Activated naive CD4-positive, alpha-beta T cell treated with anti-CD3 and anti-CD28 coated beads, Interleukin-2, amount 50 U/mL, for 72 hours (primary cell): ENCODE results near the gene SLC66A3. TPM values are rescaled to one million over a fixed set of nuclear protein-coding genes. Genes with fewer than 3 reads are reported as not detected.

Experiments used
- ATAC-seq, 2 donors: fragments of 150-1000 bp; cut with Tn5 transposase; 2 replicates each; pipeline ENCODE4 v1.10.0; 2021; ENCODE audit warnings: mild to moderate bottlenecking in 2 of 2, moderate library complexity in 2 of 2
- DNase-seq, 2 donors: peaks; one replicate each; pipeline ENCODE4 v3.0.0; 2021 to 2022; ENCODE audit warnings: low spot score in 2 of 2
- H3K27ac Mint-ChIP-seq, 2 donors: one replicate each; pipeline ENCODE4 v1.8.0; 2022; ENCODE audit warnings: mild to moderate bottlenecking in 2 of 2, mixed read lengths in 2 of 2
- H3K36me3 Mint-ChIP-seq, 2 donors: one replicate each; pipeline ENCODE4 v1.8.0; 2022; ENCODE audit warnings: mixed read lengths in 2 of 2
- H3K9me3 Mint-ChIP-seq, 2 donors: one replicate each; pipeline ENCODE4 v1.8.0; 2022; ENCODE audit warnings: mixed read lengths in 2 of 2
- total RNA-seq, 2 donors: library from RNA; stranded (reverse); gene quantifications; one replicate each; pipeline ENCODE4 v1.2.3, GENCODE V29; 2022

The SLC66A3 gene
- total RNA-seq, 2 donors from 2014 or later, result 6.9 to 12.3 TPM

DNA sequence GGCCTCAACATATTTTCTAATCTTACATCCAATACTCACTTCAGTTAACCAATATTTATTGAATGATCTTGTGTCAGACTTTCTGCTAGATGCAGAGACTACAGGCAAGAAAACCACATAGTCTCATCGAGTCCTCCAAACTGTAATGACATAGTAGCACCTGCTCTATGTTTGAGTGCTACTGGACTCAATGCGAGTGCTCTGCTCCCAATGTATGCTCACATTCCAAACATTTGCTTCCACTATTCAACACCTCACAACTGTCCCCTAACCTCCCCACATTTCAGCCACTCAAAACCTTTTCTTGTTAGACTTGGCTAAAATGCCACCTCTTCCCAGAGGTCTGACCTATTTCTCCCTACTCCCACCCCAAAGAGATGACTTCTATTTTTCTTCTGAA lies 65.2 kb downstream of the SLC66A3 start:
- H3K36me3 Mint-ChIP-seq, result peaks cover 0 to 14% of the 10 kb centered on the region in 2 donors
- H3K9me3 Mint-ChIP-seq, result no peaks in the 10 kb centered on the region
- DNase-seq (no peak), ATAC-seq (no peak)
- no peak overlapping the region for H3K27ac Mint-ChIP-seq

DNA sequence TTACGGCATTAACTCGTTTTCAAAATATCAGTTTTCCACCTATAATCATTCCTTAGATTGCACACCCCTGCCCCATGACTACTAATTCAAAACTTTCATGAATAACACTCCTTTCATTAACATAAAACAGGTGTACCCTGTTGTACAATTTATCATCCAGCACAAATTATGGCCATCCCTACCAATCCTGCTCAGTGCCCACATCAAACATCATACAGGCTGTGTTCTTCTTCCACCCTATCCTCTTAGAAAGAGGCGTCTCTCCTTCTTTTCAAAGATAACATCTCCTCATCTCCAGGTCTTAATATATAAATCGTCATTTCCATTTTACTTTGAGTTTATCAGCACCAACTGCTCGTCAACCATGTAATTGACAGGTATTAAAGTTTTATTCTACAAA lies 67.6 kb downstream of the SLC66A3 start:
- ATAC-seq (no peak), DNase-seq (no peak)
- no peak overlapping the region for H3K27ac Mint-ChIP-seq
- H3K36me3 Mint-ChIP-seq, result peaks cover 0 to 6% of the 10 kb centered on the region in 2 donors
- H3K9me3 Mint-ChIP-seq, result no peaks in the 10 kb centered on the region

DNA sequence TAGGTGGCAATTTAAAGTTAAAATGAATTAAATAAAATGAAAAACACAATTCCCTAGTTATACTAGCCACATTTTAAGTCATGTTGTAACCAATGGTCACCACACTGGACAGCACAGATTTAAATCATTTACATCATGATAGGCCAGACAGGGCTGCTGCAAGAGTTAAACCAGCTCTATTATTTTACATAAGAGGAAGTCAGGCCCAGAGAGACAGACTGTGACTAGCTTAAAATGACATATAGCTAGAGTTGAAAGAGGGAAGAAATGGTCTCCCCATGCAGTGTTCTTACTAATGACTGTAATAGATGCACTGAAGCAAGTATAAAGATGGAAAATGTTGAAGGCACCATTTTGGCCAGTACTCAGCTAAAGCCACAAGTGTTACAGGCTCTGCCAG lies 69.6 kb downstream of the SLC66A3 start:
- no peak for DNase-seq
- ATAC-seq, result no peak
- H3K9me3 Mint-ChIP-seq, result no peaks in the 10 kb centered on the region
- peaks cover 0 to 6% of the 10 kb centered on the region in 2 donors for H3K36me3 Mint-ChIP-seq
- H3K27ac Mint-ChIP-seq, result no peak overlapping the region

DNA sequence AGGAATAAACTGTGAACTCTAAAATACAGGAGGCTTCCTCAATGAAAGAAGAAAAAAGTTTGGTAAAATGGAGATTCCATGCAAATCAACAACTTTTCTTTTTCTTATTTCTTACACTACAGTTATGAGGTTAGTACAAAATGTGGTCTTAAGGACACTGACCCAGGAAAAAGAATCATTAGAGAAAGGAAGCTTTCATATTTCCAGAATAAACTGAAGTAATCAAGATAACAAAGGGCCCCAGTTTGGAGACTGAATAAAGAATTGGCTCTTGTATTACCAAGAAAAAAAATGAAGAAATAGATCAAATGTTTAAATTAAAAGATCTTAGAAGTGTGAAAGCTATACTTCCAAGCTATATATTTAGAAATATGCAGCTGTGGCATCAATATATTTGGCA lies 72.3 kb downstream of the SLC66A3 start:
- Mint-ChIP-seq H3K9me3 (no peaks in the 10 kb centered on the region), H3K36me3 (no peaks in the 10 kb centered on the region), H3K27ac (no peak overlapping the region)
- ATAC-seq (no peak), DNase-seq (no peak)

Other genes with a start within 250 kb of the SLC66A3 start
- gene KCNF1, start 243.5 kb upstream of the SLC66A3 start, total RNA-seq, result not detected
- gene ROCK2, start 189.2 kb downstream of the SLC66A3 start, total RNA-seq, result 10 to 100 TPM in 1 of 2 donors, 1 to 10 TPM in 1; 7.5 to 15.4 TPM